Ectodermal cell (in vitro differentiated cells): ENCODE results near the gene COPA.
A peak's percentile ranks its signal among the peaks of the same experiment; 100 is the strongest.
"Not testable (repeated sequence)": the region's sequence is repeated elsewhere in the genome, so short reads cannot be mapped to it uniquely, and the experiment has no call there.

Source experiments
- H3K27ac ChIP-seq: 2 replicates; pipeline ENCODE4 v1.7.0; 2013; ENCODE audit warnings: mild to moderate bottlenecking, low read depth, low read length; ENCODE audit not compliant: insufficient read depth, poor library complexity, severe bottlenecking
- H3K27me3 ChIP-seq: 2 replicates; pipeline ENCODE4 v1.7.0; 2013; ENCODE audit warnings: mild to moderate bottlenecking, low read length; ENCODE audit not compliant: insufficient read depth, control insufficient read depth, poor library complexity, severe bottlenecking
- H3K36me3 ChIP-seq: one replicate; pipeline ENCODE4 v1.7.0; 2013; ENCODE audit warnings: low read length; ENCODE audit not compliant: control insufficient read depth, insufficient read depth
- H3K4me1 ChIP-seq: one replicate; pipeline ENCODE4 v1.7.0; 2013; ENCODE audit warnings: low read length; ENCODE audit not compliant: control insufficient read depth, insufficient read depth
- H3K4me3 ChIP-seq: 2 replicates; pipeline ENCODE4 v1.7.0; 2013; ENCODE audit warnings: low read depth, low read length, control low read depth; ENCODE audit not compliant: insufficient read depth
- H3K9me3 ChIP-seq: 2 replicates; pipeline ENCODE4 v1.7.0; 2013; ENCODE audit warnings: mild to moderate bottlenecking, low read length, moderate library complexity; ENCODE audit not compliant: control insufficient read depth
- WGBS, 2 experiments: methylation state at CpG; one replicate each; pipeline ENCODE4 v1.1.7; 2013; ENCODE audit warnings: missing lambda C conversion rate in 2 of 2; 5-methylcytosine and 5-hydroxymethylcytosine counted together

Gene COPA

DNA sequence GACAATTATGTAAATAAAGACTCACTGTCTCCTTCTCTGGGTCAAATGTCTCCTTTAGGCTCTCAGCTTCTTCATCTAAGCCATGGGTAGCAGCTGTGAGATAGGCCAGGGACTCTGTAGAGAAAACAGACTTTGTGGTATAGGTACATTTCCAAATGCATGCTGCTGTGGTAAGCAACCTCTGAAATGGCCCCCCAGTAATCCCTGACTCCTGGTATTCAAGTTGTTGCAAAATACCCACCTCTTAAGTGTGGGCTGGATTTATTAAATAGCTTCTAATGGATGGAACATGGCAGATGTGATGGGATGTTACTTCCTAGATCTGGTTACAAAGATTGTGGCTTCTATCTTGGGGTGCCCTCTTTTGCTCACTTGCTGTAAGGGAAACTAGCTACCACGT is 47.0 kb downstream of the COPA start:
- Histone ChIP-seq H3K9me3 (no peaks in the 10 kb centered on the region), H3K4me1 (no peaks in the 10 kb centered on the region), H3K27me3 (no peaks in the 10 kb centered on the region), H3K4me3 (no peak overlapping the region), H3K36me3 (peaks cover 76% of the 10 kb centered on the region), H3K27ac (no peak overlapping the region)
- WGBS, 2 experiments = 97 to 100% methylated on average over 1 of the region's 1 CpG

DNA sequence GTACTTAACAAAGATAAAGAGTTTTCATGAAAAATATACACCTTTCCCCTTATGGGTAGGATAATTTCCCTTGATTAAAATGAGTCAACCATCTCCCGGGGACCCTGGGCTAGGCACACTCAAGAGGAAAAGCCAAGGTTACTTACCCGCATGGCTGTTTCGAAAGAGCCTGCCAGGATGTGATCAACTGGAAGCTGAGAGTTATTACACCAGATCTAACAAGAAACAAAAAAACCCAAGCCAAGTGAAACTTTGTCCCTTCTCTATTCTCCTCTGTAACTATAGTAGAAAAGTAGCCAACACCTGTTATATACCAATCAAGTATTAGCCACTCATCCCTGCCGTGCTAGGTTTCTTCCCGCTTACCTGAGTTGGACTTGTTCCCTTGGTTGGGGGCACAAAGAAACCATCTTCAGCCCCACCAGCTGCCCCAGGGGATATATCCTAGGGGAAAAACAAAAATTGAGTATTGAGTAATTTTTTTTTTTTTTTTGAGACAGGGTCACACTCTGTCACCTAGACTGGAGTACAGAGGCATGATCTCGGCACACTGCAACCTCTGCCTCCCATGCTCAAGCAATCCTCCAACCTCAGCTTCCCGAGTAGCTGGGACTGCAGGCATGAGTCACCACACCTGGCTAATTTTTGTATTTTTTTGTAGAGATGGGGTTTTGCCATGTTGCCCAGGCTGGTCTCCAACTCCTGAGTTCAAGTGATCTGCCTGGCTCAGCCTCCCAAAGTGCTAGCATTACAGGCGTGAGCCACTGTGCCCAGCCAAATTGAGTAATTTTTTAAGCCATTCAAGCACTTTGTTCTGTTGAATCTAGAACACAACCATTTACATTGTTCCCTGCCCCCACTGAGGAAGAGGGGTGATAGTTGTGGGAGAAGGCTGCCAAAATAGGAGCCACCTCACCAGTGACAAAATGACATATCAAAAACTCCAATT is 49.8 kb downstream of the COPA start:
- WGBS, 2 experiments = 95% methylated on average over 8 of the region's 8 CpGs

DNA sequence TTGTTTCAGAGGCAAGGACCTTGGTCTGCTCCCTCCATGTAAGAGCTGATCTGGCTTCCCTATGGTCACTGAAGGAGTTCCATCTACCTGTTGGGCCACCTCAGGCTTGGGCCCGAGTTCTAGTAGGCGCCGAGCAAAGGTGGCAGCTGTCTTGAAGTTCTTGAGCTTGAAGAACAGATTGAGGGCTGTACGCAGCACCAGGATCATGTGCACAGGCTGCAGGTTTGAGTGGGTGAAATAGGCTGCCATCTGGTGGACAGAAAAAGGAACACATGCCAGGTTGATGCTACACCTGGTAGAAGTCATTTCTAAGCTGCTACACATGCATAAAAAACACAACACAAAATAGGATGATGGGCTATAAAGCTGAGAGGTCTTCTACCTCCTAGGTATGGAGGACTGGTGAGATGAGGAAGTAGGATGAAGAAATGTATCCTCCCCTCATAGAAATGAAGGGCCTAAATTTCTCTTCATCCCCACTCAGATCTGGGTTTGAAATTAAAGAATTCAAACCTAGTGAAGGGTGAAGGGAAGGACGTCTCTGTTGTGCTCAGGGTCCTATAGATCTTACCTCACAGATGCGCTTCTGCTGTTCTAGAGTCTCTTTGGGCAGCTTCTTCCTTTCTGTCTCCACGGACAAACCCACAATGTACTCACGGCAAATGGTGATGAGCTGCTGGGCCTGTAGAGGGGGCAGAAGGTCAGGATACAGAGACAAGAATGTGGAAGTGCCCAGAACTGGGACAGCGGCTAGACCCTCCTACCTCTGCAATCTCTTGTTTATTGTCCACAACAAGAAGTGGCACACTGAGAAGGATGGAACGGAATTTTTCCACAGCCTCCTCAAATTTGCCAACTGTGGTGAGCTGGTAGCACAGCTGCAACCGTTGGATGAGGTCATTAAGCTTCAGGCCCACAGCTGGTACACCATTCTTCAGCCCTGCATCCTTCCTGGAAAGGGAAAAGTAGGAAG is 51.5 kb downstream of the COPA start:
- Histone ChIP-seq H3K27me3 (no peaks in the 10 kb centered on the region), H3K27ac (no peak overlapping the region), H3K36me3 (peaks cover 67% of the 10 kb centered on the region), H3K4me3 (no peak overlapping the region), H3K4me1 (no peaks in the 10 kb centered on the region), H3K9me3 (no peaks in the 10 kb centered on the region)
- WGBS, 2 experiments = 81 to 87% methylated on average over 11 of the region's 11 CpGs

More for the DNA sequence above, 49.8 kb downstream of the COPA start:
- peaks cover 79% of the 10 kb centered on the region for H3K36me3 ChIP-seq
- H3K4me1 ChIP-seq = no peaks in the 10 kb centered on the region
- H3K27ac ChIP-seq = no peak overlapping the region
- H3K27me3 ChIP-seq = no peaks in the 10 kb centered on the region
- H3K9me3 ChIP-seq = no peaks in the 10 kb centered on the region
- H3K4me3 ChIP-seq = no peak overlapping the region

DNA sequence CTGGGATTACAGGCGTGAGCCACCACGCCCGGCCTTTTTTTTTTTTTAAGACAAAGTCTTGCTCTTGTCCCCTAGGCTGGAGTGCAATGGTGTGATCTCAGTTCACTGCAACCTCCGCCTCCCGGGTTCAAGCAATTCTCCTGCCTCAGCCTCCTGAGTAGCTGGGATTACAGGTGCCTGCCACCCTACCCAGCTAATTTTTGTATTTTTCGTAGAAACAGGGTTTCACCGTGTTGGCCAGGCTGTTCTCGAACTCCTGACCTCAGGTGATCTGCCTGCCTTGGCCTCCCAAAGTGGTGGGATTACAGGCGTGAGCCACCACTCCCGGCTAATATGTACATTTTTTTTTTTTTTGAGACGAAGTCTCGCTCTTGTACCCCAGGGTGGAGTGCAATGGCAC is 55.3 kb downstream of the COPA start:
- H3K4me3 ChIP-seq, H3K4me1 ChIP-seq, H3K27me3 ChIP-seq, H3K9me3 ChIP-seq, H3K27ac ChIP-seq: not testable (repeated sequence)
- 93 to 95% methylated on average over 12 of the region's 12 CpGs for WGBS, 2 experiments
- peaks cover 30% of the 10 kb centered on the region for H3K36me3 ChIP-seq

DNA sequence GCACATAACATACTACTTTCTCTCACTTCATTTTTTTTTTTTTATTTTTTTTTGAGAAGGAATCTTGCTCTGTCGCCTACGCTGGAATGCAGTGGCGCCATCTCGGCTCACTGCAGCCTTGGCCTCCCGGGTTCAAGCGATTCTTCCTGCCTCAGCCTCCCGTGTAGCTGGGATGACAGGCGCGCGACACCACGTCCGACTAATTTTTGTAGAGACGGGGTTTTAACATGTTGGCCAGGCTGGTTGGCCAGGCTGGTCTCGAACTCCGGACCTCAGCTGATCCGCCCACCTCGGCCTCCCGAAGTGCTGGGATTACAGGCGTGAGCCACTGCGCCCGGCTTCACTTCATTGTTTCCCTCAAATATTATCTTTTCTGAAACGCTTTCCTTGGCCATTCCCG is 57.5 kb downstream of the COPA start:
- Histone ChIP-seq H3K4me1 (peaks cover 10% of the 10 kb centered on the region), H3K27ac (peak overlapping the region; percentile 53), H3K9me3 (no peaks in the 10 kb centered on the region), H3K27me3 (no peaks in the 10 kb centered on the region), H3K36me3 (peaks cover 23% of the 10 kb centered on the region), H3K4me3 (peak overlapping the region; percentile 94)
- 91 to 93% methylated on average over 23 of the region's 23 CpGs for WGBS, 2 experiments

DNA sequence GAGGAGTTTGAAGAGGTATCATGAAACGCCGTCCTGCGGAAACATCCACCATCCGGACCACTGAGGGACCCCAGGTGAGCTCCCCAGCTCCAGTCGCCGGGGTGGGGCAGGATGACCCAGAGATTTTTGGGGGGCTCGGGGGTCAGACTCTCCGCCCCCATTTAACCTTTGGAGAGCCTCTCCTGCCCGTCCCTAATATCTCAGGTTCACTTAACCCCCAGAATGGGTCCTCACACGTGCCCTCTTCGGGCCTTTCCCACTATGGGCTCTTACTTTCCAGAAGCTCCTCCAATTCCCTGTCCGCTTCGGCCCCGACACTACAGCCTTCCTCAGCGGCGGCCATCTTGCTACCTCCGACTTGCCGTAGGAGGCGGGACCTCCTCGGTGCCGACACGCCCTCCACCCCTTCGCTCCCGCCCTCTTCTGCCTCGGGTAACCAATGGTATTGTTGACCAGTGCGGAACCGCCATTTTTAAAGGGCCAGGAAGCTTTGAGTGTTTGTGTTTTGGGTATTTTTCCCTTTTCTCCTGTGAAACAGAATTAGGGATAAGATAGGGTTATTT is 58.2 kb downstream of the COPA start, which contains the start of gene PEX19:
Gene PEX19, minus strand, starts transcription at position 352 of the 563 bp plus-strand sequence. Its CDS starts 9 bp downstream, at position 343.
- WGBS, 2 experiments = 0% methylated on average over 27 of the region's 27 CpGs
- Histone ChIP-seq H3K36me3 (peaks cover 23% of the 10 kb centered on the region), H3K27ac (peak within 1 kb of the TSS; percentile 53), H3K9me3 (no peaks in the 10 kb centered on the region), H3K4me3 (peak within 1 kb of the TSS; percentile 94), H3K27me3 (no peaks in the 10 kb centered on the region), H3K4me1 (peaks cover 10% of the 10 kb centered on the region)

DNA sequence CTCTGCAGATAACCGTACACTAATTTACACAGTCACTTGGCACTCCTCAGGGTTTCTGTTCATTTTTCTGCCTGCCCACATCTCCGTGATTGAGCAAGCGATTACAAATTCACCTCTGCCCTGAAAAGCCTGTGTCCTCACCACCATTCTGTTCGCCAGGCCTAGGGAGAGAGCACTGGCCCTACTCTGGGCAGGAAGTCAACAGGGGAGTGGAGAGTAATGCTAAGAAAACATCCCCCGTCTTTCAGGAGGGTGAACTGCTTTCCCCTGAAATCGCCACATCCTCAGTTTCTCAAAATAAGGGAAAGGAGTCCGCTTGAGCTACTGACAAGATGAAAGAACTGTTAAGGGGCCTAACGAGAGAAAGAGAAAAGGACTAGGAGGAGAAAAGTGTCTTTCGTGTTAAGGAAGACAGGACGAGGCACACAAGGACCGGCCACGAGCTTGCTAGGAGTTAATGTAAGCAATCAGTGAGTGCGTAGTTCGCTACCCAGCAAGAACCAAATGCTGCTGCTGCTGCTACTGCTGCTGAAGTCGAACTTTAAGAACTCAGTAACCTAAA is 58.7 kb downstream of the COPA start:
- peaks cover 10% of the 10 kb centered on the region for H3K4me1 ChIP-seq
- H3K27ac ChIP-seq = no peak overlapping the region
- H3K36me3 ChIP-seq = peaks cover 28% of the 10 kb centered on the region
- WGBS, 2 experiments = 12 to 14% methylated on average over 15 of the region's 15 CpGs
- no peaks in the 10 kb centered on the region for H3K9me3 ChIP-seq
- peak overlapping the region; percentile 94 for H3K4me3 ChIP-seq
- H3K27me3 ChIP-seq = no peaks in the 10 kb centered on the region

DNA sequence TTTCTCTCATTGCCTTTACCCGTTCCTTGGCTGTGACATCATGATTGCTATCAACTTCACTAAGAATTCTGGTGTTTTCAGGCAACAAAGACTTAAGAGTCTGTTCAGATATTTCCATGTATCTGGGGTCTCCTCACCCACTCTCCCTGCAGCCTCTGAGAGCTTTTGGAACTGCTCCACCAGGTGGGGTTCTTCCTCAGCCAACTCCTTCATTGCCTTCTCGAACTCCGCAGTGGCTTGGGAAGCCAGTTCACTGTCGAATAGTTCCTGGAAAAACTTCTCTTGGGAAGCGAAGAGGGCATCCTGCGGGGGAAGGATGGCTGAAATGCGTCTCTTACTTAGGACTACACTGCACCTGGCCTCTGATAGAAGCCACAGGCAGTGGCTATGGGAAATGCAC is 60.2 kb downstream of the COPA start:
- peaks cover 36% of the 10 kb centered on the region for H3K36me3 ChIP-seq
- H3K27ac ChIP-seq = no peak overlapping the region
- no peaks in the 10 kb centered on the region for H3K9me3 ChIP-seq
- H3K4me1 ChIP-seq = peaks cover 10% of the 10 kb centered on the region
- 85 to 89% methylated on average over 7 of the region's 7 CpGs for WGBS, 2 experiments
- H3K27me3 ChIP-seq = no peaks in the 10 kb centered on the region
- H3K4me3 ChIP-seq = no peak overlapping the region

DNA sequence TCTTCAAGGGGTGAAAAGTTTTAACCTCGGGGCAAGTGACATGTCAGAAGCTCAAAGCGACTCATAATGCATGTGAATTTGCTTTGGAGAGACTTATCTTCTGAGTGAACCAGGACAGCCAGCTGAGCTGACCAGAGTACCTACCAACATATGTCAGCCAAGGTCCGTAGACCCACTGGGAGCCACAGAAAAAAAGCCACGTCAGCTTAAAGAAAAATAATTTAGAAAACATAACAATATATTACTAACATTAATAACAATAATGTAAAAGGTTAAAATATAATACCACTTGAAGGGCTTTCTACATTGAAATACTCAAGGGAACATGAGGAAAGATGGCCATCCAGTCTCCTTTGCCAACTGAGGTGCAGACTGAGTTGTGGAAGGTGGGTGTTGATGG is 65.1 kb downstream of the COPA start:
- peaks cover 36% of the 10 kb centered on the region for H3K36me3 ChIP-seq
- H3K27ac ChIP-seq = no peak overlapping the region

More for the DNA sequence above, 65.1 kb downstream of the COPA start:
- 89 to 98% methylated on average over 2 to 4 of the region's 4 CpGs for WGBS, 2 experiments
- Histone ChIP-seq H3K4me1 (no peaks in the 10 kb centered on the region), H3K27me3 (no peaks in the 10 kb centered on the region), H3K4me3 (no peak overlapping the region), H3K9me3 (no peaks in the 10 kb centered on the region)
